HepG2 (cell line): ENCODE data around the gene ZNF84. TPM values are rescaled to one million over a fixed set of nuclear protein-coding genes. Genes with fewer than 3 reads are reported as not detected.

Source experiments
- BHLHE40 ChIP-seq: IDR thresholded peaks from 2 replicates; pipeline ENCODE4 v1.6.1; 2011; ENCODE audit warnings: low read length, improper control_type of control experiment
- CREM ChIP-seq, 2 experiments: sonication (generic) in 1 of 2; formaldehyde crosslinking in 1 of 2; IDR thresholded peaks; 2 replicates each; pipeline versions ENCODE4 v1.4.0 to v1.6.1; 2016 to 2020; ENCODE audit warnings: antibody characterized with exemption in 1 of 2, mild to moderate bottlenecking in 1 of 2, missing genetic modification reagents in 1 of 2
- ETV5 ChIP-seq: IDR thresholded peaks from 2 replicates; pipeline ENCODE4 v1.6.1; 2018; ENCODE audit warnings: missing biosample characterization, missing genetic modification reagents, inconsistent platforms, borderline replicate concordance
- FOXK1 ChIP-seq: sonication (generic); formaldehyde crosslinking; IDR thresholded peaks from 2 replicates; pipeline ENCODE4 v1.4.0; 2020; ENCODE audit warnings: low read depth, missing genetic modification reagents, borderline replicate concordance
- HNRNPLL ChIP-seq: fragments of 200-400 bp; formaldehyde crosslinking; IDR thresholded peaks from 2 replicates; pipeline ENCODE4 v1.6.1; 2017; ENCODE audit warnings: mild to moderate bottlenecking, low read depth, low read length; ENCODE audit not compliant: poor library complexity, severe bottlenecking
- JUND ChIP-seq: sonication (generic); formaldehyde crosslinking; IDR thresholded peaks from 2 replicates; pipeline ENCODE4 v1.8.0; 2022; ENCODE audit warnings: mild to moderate bottlenecking, missing genetic modification reagents
- NR2C2 ChIP-seq: sonication (generic); formaldehyde crosslinking; IDR thresholded peaks from 2 replicates; pipeline ENCODE4 v1.4.0; 2020; ENCODE audit warnings: missing genetic modification reagents, mild to moderate bottlenecking, moderate library complexity, borderline replicate concordance
- PHF21A ChIP-seq: sonication (generic); formaldehyde crosslinking; IDR thresholded peaks from 2 replicates; pipeline ENCODE4 v1.5.0; 2020; ENCODE audit warnings: mild to moderate bottlenecking, missing genetic modification reagents
- PHF8 ChIP-seq: sonication (generic); formaldehyde crosslinking; IDR thresholded peaks from 2 replicates; pipeline ENCODE4 v1.5.0; 2020; ENCODE audit warnings: missing genetic modification reagents
- PPARG ChIP-seq: conservative IDR thresholded peaks from 2 replicates; pipeline ENCODE4 v1.6.1; 2016; ENCODE audit warnings: missing biosample characterization, missing genetic modification reagents
- REXO4 ChIP-seq: sonication (generic); formaldehyde crosslinking; IDR thresholded peaks from 2 replicates; pipeline ENCODE4 v1.8.0; 2022; ENCODE audit warnings: missing genetic modification reagents, mild to moderate bottlenecking, borderline replicate concordance
- SOX6 ChIP-seq, 2 experiments: fragments of 450-650 bp in 1 of 2; sonication (generic) in 1 of 2; formaldehyde crosslinking in 1 of 2; IDR thresholded peaks; 2 replicates each; pipeline versions ENCODE4 v1.4.0 to v1.6.1; 2017 to 2020; ENCODE audit warnings: antibody characterized with exemption in 1 of 2, mild to moderate bottlenecking in 1 of 2, missing genetic modification reagents in 1 of 2
- THAP11 ChIP-seq: IDR thresholded peaks from 2 replicates; pipeline ENCODE4 v1.6.1; 2016; ENCODE audit warnings: missing biosample characterization, missing genetic modification reagents
- ZC3H13 ChIP-seq: sonication (generic); formaldehyde crosslinking; IDR thresholded peaks from 2 replicates; pipeline ENCODE4 v1.8.1; 2023; ENCODE audit warnings: mild to moderate bottlenecking, missing genetic modification reagents, moderate library complexity
- ZMAT3 ChIP-seq: sonication (generic); formaldehyde crosslinking; conservative IDR thresholded peaks from 2 replicates; pipeline ENCODE4 v1.7.0; 2021; ENCODE audit warnings: missing genetic modification reagents
- ZNF296 ChIP-seq: sonication (generic); formaldehyde crosslinking; conservative IDR thresholded peaks from 2 replicates; pipeline ENCODE4 v1.5.0; 2020; ENCODE audit warnings: mild to moderate bottlenecking, missing genetic modification reagents
- ZNF367 ChIP-seq: sonication (generic); formaldehyde crosslinking; IDR thresholded peaks from 2 replicates; pipeline ENCODE4 v1.4.0; 2020; ENCODE audit warnings: missing genetic modification reagents, borderline replicate concordance
- ZNF552 ChIP-seq: sonication (generic); formaldehyde crosslinking; IDR thresholded peaks from 2 replicates; pipeline ENCODE4 v1.9.0; 2022; ENCODE audit warnings: missing genetic modification reagents, mild to moderate bottlenecking, borderline replicate concordance
- ZNF563 ChIP-seq: sonication (generic); formaldehyde crosslinking; IDR thresholded peaks from 2 replicates; pipeline ENCODE4 v1.8.0; 2022; ENCODE audit warnings: mild to moderate bottlenecking, moderate library complexity, missing genetic modification reagents
- ZNF572 ChIP-seq: sonication (generic); formaldehyde crosslinking; IDR thresholded peaks from 2 replicates; pipeline ENCODE4 v1.5.1; 2020; ENCODE audit warnings: mild to moderate bottlenecking, missing genetic modification reagents
- ZNF598 ChIP-seq: sonication (generic); formaldehyde crosslinking; IDR thresholded peaks from 2 replicates; pipeline ENCODE4 v1.5.1; 2020; ENCODE audit warnings: mild to moderate bottlenecking, missing genetic modification reagents, borderline replicate concordance
- polyA plus RNA-seq, 8 experiments: library from polyadenylated mRNA; depleted of rRNA in 3 of 8; stranded (reverse) in 7 of 8; unstranded in 1 of 8; fragments of >200 nt; fragmentation: Illumina TruSeq in 4 of 8; extraction: Trizol in 4 of 8; gene quantifications; 2 replicates each; pipeline versions ENCODE4 v1.2.1 to v1.2.3, GENCODE V29; 2011 to 2016; ENCODE audit warnings: low read depth in 4 of 8, missing spikeins in 1 of 8, mixed read lengths in 1 of 8; ENCODE audit not compliant: insufficient read depth in 1 of 8
- total RNA-seq, 5 experiments: library from RNA; depleted of rRNA; stranded (reverse); fragments of >200 nt; fragmentation: Illumina TruSeq; extraction: Trizol; gene quantifications; 2 replicates each; pipeline ENCODE4 v1.2.3, GENCODE V29; 2016; ENCODE audit warnings: low read depth in 1 of 5
- TF ChIP-seq, protein P1 (sequence below): sonication (generic); formaldehyde crosslinking; IDR thresholded peaks from 2 replicates; pipeline ENCODE4 v1.4.0; 2020; ENCODE audit warnings: missing genetic modification reagents
- TF ChIP-seq, protein P2 (sequence below): sonication (generic); formaldehyde crosslinking; IDR thresholded peaks from 2 replicates; pipeline ENCODE4 v1.4.0; 2020; ENCODE audit warnings: mild to moderate bottlenecking, missing genetic modification reagents
- TF ChIP-seq, protein P3 (sequence below): IDR thresholded peaks from 2 replicates; pipeline ENCODE4 v1.6.1; 2016; ENCODE audit warnings: missing compliant biosample characterization, missing genetic modification reagents, borderline replicate concordance

The ZNF84 gene
- total and polyA plus RNA-seq, 2 of the 13 experiments (the other 11 are each of a cell fraction or from before 2014, with no cell fraction given), result 15.5 to 21.8 TPM

DNA sequence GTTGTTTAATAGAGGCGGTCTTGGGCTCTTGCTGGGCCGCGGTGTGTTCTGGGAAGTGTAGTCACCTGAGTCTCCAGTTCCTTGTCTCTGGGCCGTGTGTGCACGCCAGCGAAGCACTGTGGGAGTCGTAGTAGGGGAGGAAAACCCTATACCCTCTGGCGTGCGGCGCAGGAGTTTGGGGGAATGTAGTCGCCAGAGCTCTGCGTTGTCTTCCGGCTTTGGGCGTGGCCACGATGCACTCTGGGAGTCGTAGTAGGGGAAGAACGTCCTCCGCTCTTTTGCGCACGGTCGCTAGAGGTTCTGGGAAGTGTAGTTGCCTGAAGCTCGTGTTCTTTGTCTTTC lies 42.7 kb downstream of the ZNF84 start (continued):
- TF ChIP-seq, protein P1, sequence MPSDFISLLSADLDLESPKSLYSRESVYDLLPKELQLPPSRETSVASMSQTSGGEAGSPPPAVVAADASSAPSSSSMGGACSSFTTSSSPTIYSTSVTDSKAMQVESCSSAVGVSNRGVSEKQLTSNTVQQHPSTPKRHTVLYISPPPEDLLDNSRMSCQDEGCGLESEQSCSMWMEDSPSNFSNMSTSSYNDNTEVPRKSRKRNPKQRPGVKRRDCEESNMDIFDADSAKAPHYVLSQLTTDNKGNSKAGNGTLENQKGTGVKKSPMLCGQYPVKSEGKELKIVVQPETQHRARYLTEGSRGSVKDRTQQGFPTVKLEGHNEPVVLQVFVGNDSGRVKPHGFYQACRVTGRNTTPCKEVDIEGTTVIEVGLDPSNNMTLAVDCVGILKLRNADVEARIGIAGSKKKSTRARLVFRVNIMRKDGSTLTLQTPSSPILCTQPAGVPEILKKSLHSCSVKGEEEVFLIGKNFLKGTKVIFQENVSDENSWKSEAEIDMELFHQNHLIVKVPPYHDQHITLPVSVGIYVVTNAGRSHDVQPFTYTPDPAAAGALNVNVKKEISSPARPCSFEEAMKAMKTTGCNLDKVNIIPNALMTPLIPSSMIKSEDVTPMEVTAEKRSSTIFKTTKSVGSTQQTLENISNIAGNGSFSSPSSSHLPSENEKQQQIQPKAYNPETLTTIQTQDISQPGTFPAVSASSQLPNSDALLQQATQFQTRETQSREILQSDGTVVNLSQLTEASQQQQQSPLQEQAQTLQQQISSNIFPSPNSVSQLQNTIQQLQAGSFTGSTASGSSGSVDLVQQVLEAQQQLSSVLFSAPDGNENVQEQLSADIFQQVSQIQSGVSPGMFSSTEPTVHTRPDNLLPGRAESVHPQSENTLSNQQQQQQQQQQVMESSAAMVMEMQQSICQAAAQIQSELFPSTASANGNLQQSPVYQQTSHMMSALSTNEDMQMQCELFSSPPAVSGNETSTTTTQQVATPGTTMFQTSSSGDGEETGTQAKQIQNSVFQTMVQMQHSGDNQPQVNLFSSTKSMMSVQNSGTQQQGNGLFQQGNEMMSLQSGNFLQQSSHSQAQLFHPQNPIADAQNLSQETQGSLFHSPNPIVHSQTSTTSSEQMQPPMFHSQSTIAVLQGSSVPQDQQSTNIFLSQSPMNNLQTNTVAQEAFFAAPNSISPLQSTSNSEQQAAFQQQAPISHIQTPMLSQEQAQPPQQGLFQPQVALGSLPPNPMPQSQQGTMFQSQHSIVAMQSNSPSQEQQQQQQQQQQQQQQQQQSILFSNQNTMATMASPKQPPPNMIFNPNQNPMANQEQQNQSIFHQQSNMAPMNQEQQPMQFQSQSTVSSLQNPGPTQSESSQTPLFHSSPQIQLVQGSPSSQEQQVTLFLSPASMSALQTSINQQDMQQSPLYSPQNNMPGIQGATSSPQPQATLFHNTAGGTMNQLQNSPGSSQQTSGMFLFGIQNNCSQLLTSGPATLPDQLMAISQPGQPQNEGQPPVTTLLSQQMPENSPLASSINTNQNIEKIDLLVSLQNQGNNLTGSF (CRISPR knock-in tag), result peak; percentile 59; the same call in 1 of the 2 replicates
- TF ChIP-seq ZC3H13 (CRISPR knock-in tag), result no peak
- TF ChIP-seq ZNF563, result no peak; the same call in 1 of the 2 replicates
- TF ChIP-seq, protein P2, sequence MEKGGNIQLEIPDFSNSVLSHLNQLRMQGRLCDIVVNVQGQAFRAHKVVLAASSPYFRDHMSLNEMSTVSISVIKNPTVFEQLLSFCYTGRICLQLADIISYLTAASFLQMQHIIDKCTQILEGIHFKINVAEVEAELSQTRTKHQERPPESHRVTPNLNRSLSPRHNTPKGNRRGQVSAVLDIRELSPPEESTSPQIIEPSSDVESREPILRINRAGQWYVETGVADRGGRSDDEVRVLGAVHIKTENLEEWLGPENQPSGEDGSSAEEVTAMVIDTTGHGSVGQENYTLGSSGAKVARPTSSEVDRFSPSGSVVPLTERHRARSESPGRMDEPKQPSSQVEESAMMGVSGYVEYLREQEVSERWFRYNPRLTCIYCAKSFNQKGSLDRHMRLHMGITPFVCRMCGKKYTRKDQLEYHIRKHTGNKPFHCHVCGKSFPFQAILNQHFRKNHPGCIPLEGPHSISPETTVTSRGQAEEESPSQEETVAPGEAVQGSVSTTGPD (CRISPR knock-in tag), result no peak
- TF ChIP-seq FOXK1 (CRISPR knock-in tag), result peak; percentile 87; the same call in 1 of the 2 replicates
- no peak; the same call in 1 of the 2 replicates for TF ChIP-seq ZNF552 (CRISPR knock-in tag)
- no peak for TF ChIP-seq ZMAT3 (CRISPR knock-in tag)
- no peak; the same call in 1 of the 2 replicates for TF ChIP-seq PHF21A (CRISPR knock-in tag)
- no peak for TF ChIP-seq ZNF598 (CRISPR knock-in tag)
- no peak for TF ChIP-seq SOX6 (IDR thresholded peaks at IDR 0.05)
- no peak; the same call in 1 of the 2 replicates for TF ChIP-seq SOX6 (CRISPR knock-in tag; IDR thresholded peaks at IDR 0.05)
- TF ChIP-seq NR2C2 (CRISPR knock-in tag), result peak; percentile 92
- no peak for TF ChIP-seq REXO4 (CRISPR knock-in tag)
- no peak for TF ChIP-seq THAP11
- TF ChIP-seq ETV5 (CRISPR knock-in tag), result peak; percentile 79
- no peak; the same call in 1 of the 2 replicates for TF ChIP-seq BHLHE40
- no peak for TF ChIP-seq PPARG (CRISPR knock-in tag)
- TF ChIP-seq PHF8 (CRISPR knock-in tag), result no peak
- no peak for TF ChIP-seq ZNF296 (CRISPR knock-in tag)
- TF ChIP-seq, protein P3, sequence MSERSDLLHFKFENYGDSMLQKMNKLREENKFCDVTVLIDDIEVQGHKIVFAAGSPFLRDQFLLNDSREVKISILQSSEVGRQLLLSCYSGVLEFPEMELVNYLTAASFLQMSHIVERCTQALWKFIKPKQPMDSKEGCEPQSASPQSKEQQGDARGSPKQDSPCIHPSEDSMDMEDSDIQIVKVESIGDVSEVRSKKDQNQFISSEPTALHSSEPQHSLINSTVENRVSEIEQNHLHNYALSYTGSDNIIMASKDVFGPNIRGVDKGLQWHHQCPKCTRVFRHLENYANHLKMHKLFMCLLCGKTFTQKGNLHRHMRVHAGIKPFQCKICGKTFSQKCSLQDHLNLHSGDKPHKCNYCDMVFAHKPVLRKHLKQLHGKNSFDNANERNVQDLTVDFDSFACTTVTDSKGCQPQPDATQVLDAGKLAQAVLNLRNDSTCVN (CRISPR knock-in tag), result no peak
- TF ChIP-seq HNRNPLL, result no peak
- TF ChIP-seq ZNF572 (CRISPR knock-in tag), result no peak
- no peak for TF ChIP-seq ZNF367 (CRISPR knock-in tag)
- peak; percentile 99 for TF ChIP-seq CREM (IDR thresholded peaks at IDR 0.05)
- TF ChIP-seq CREM (CRISPR knock-in tag; IDR thresholded peaks at IDR 0.05), result peak; percentile 82
- no peak for TF ChIP-seq JUND
